GM12801 (cell line): ENCODE measurements around the gene NGEF.

Experiments
- CTCF ChIP-seq: IDR thresholded peaks from one replicate; pipeline ENCODE4 v1.5.1; 2011; ENCODE audit warnings: control low read depth; ENCODE audit not compliant: insufficient read length; ENCODE audit errors: extremely low read depth

Gene NGEF

GRCh38 chr2:233007739-233008138, 5.3 kb downstream of the NGEF start:
- TF ChIP-seq CTCF, result no peak

GRCh38 chr2:233007270-233007669, 5.8 kb downstream of the NGEF start:
- no peak for TF ChIP-seq CTCF

- TF ChIP-seq CTCF, result no peak
These were observed 6.4 kb downstream of the NGEF start for GRCh38 chr2:233006648-233007047.

GRCh38 chr2:233005096-233005495, 8.0 kb downstream of the NGEF start:
- no peak for TF ChIP-seq CTCF

- TF ChIP-seq CTCF, result no peak
These were observed 9.1 kb downstream of the NGEF start for GRCh38 chr2:233003658-233004555.

- no peak for TF ChIP-seq CTCF
These were observed 10.0 kb downstream of the NGEF start for GRCh38 chr2:233002829-233003657.
